Fibroblast of villous mesenchyme (primary cell): ENCODE results near the gene IFNL1. TPM values are rescaled to one million over a fixed set of nuclear protein-coding genes. Genes with fewer than 3 reads are reported as not detected.
A peak's percentile ranks its signal among the peaks of the same experiment; 100 is the strongest.
"Not testable (repeated sequence)": the region's sequence is repeated elsewhere in the genome, so short reads cannot be mapped to it uniquely, and the experiment has no call there.

Experiments
- DNase-seq: peaks from one replicate; pipeline ENCODE4 v3.0.0-alpha.2; 2010; ENCODE audit warnings: low read depth
- H3K4me3 ChIP-seq: 2 replicates; pipeline ENCODE4 v1.5.1; 2011; ENCODE audit warnings: low read depth, mild to moderate bottlenecking, low read length
- CTCF ChIP-seq: IDR thresholded peaks from 2 replicates; pipeline ENCODE4 v1.5.1; 2012; ENCODE audit warnings: low read depth, mild to moderate bottlenecking, low read length; ENCODE audit not compliant: insufficient read depth
- total RNA-seq: library from RNA; depleted of rRNA; stranded (reverse); fragments of >200 nt; gene quantifications from 2 replicates; pipeline ENCODE4 v1.2.3, GENCODE V29; 2012

The IFNL1 gene
- total RNA-seq, 1 donor = not detected

GRCh38 chr19:39325778-39326665 lies 29.8 kb downstream of the IFNL1 start:
- no peak for DNase-seq
- H3K4me3 ChIP-seq = no peak overlapping the region
- TF ChIP-seq CTCF = no peak

GRCh38 chr19:39327363-39328045 lies 31.3 kb downstream of the IFNL1 start:
- no peak overlapping the region for H3K4me3 ChIP-seq
- TF ChIP-seq CTCF = no peak
- no peak for DNase-seq

GRCh38 chr19:39328046-39328705 lies 32.0 kb downstream of the IFNL1 start:
- DNase-seq = peak; percentile 67
- no peak overlapping the region for H3K4me3 ChIP-seq
- TF ChIP-seq CTCF = peak; percentile 98

GRCh38 chr19:39329948-39330347 lies 33.7 kb downstream of the IFNL1 start:
- H3K4me3 ChIP-seq = no peak overlapping the region
- DNase-seq = no peak
- no peak for TF ChIP-seq CTCF

GRCh38 chr19:39332293-39332692 lies 36.1 kb downstream of the IFNL1 start:
- DNase-seq = no peak
- H3K4me3 ChIP-seq = no peak overlapping the region
- no peak for TF ChIP-seq CTCF

- not testable (repeated sequence) for H3K4me3 ChIP-seq, DNase-seq
These were observed 36.5 kb downstream of the IFNL1 start for GRCh38 chr19:39332738-39333137.

GRCh38 chr19:39333507-39333906 lies 37.3 kb downstream of the IFNL1 start:
- no peak for DNase-seq
- no peak overlapping the region for H3K4me3 ChIP-seq
- TF ChIP-seq CTCF = no peak
